HG02759 (cell line): ENCODE measurements around the gene CCDC88B.

Experiments
- ATAC-seq: cut with Tn5 transposase; IDR thresholded peaks from one replicate; pipeline ENCODE4 v1.9.1; 2021; ENCODE audit warnings: mild to moderate bottlenecking, moderate library complexity; ENCODE audit not compliant: unreplicated experiment

CCDC88B gene

DNA sequence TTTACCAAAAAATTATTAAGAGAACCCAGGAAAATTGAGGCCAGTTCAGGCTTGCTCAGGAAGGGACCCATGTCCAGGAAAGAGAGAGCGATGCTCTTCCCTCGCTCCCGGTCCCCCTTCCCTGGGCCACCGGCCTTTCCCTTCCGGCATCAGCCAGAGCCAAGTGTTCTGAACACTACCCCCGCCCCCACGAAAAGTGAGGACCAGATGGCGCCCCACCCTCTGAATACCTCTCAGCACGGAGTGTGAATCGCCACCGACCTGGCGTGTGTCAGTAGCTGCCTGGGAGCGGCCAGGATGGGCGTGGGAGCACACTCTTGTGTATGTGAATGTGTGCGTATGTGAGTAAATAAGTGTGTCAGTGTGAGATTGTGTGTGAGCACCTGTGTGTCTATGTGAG, 39.2 kb downstream of the CCDC88B start:
- no peak for ATAC-seq

GRCh38 chr11:64379817-64380709, 40.1 kb downstream of the CCDC88B start:
- ATAC-seq = no peak

DNA sequence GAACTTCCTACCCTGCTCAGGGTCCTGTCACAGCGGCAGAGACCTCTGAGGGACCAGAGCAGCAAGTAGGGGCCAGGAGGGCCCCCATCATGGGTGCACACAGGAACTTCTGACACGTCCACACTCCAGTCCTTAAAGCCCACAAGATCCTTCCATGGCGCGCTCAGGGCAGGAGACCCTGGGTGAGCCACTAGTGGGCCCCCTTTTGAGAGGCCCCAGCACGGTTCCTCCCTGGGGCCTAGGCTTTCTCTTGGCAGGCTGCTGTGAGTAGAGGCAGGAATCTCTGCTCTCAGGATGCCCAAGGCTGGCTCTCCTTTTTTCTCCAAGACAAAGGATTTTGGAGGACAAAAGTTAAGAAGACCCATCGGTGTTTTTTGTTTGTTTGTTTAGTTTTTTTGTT, 41.3 kb downstream of the CCDC88B start:
- no peak for ATAC-seq

GRCh38 chr11:64382047-64382446, 42.0 kb downstream of the CCDC88B start:
- no peak for ATAC-seq

- ATAC-seq = no peak
Measured at GRCh38 chr11:64382586-64382985, 42.6 kb downstream of the CCDC88B start.

- no peak for ATAC-seq
Measured at GRCh38 chr11:64383580-64383979, 43.6 kb downstream of the CCDC88B start.

DNA sequence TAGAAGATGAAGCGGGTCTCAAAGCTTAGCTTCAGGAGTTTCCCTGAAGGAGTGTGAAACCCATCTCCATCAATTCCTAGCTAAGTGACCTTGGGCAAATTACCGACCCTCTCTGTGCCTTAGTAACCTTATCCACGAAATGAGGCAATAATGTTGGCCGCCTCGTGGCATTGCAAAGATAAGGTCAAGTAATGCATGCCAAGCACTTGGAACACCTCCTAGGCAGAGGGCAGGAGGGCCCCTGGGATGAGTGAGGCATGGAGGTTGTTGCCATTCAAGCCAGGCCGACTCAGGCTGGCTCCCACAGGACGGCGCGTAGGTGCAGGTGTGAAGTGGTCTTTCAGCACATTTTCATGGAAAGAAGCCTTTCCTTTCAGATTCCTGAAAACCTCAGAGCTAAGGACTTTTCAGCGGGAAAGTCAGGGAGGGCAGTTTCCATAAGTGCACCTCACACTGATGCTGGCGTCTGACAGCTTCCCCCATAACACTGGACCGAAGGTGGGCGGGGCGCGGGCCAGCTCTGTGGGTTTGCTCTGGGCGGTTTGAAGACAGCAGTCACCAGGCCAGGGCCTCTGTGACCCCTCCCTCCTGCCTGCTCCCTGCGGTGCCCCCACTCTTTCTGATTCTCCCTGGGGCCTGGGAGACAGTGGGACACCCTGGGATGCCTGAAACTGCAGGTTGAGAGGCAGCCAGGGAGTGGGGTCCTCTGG, 44.2 kb downstream of the CCDC88B start:
- no peak for ATAC-seq

- no peak for ATAC-seq
Measured at GRCh38 chr11:64384981-64385944, 45.3 kb downstream of the CCDC88B start.

DNA sequence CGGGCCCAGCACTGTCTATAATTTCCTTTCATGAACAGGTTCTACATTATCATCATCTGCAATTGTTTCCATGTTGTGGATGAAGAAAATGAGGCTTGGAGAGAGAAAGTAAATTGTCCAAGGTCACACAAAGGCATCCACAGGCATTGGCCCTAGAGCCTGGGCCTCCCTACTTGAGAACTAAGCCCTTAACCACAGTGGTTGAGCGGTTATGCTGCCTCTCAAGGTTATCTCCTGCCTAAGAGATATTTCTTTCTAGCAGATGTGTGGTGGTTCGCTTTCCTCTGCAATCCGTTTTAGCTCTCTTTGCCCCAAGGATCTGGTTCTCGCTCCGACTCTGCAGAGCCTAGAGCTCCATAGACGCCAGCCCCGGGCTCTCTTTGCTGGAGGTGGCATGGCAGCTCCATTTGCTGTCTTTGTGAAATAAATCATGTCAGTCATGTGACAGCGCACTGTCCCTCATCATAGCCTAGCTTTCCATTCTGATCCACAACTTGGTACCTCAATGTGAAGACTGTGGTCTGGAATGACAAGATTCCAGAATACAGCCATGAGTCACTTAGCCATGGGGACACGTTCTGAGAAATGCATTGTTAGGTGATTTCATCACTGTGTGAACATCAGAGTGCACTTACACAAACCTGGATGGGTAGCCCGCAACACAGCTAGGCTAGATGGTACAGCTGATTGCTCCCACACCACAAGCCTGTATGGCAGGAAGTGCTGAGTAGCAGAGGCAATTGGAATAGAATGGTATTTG, 46.1 kb downstream of the CCDC88B start:
- no peak for ATAC-seq

- ATAC-seq = no peak
Measured at GRCh38 chr11:64387916-64388315, 47.9 kb downstream of the CCDC88B start.

DNA sequence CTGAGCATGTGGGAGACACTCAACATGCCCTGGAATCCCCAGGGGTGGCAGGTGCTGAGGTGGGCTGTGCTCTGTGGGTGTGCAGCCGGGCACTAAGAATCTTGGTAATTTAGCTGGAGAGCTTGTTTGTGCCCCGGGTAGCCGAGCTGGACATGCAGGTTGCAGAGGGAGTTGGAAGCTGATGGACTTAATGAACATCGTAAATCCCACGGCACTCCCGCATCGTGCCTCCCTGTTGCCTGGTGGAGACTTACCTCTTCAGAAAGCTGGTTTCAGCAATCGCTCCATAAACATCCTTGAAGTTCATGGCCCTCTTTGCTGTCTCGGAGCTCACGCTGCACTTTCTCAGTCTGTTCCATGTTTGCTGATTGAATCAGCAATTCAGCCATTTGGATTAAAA, 48.9 kb downstream of the CCDC88B start:
- ATAC-seq = no peak

DNA sequence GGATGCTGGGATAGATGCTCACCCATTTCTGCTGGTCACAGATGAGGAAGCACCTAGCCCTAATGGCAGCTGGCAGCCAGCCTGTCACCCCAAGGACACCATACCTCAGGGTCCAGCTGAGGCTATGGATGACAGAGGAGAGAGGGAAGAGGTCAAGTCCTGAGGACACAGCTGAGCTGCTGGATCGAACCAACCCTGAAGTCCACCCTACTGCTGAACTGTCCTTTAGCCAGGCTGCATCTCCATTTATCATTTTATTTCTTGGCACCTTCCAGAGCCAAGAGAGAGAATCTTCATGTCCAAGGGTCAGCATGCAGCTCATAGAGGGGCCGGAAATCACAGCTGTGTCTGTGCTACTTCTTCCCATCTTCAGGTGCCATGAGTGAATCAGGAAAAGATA, 49.8 kb downstream of the CCDC88B start:
- no peak for ATAC-seq

DNA sequence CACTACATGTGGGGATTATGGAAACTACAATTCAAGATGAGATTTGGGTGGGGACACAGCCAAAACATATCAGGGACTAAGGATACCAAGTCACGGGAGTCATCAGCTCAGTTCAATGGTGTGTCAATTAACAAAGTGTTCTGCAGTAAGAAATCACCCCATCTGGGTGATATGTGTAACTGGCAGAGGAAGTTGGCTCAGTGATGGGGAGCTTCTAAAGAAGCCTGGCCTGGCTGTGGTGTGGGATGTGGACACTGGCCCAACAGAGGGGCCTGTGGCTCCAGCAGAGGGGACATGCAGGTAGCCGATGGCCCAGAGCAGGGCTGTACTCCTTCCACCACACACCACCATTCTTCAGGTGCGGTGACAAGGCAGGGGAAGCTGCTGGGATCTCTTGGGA, 50.6 kb downstream of the CCDC88B start:
- ATAC-seq = no peak

GRCh38 chr11:64391839-64392238, 51.8 kb downstream of the CCDC88B start:
- no peak for ATAC-seq

GRCh38 chr11:64395545-64396078, 55.6 kb downstream of the CCDC88B start:
- no peak for ATAC-seq

- no peak for ATAC-seq
Measured at GRCh38 chr11:64396079-64396591, 56.1 kb downstream of the CCDC88B start.

GRCh38 chr11:64400102-64400501, 60.1 kb downstream of the CCDC88B start:
- ATAC-seq = no peak

DNA sequence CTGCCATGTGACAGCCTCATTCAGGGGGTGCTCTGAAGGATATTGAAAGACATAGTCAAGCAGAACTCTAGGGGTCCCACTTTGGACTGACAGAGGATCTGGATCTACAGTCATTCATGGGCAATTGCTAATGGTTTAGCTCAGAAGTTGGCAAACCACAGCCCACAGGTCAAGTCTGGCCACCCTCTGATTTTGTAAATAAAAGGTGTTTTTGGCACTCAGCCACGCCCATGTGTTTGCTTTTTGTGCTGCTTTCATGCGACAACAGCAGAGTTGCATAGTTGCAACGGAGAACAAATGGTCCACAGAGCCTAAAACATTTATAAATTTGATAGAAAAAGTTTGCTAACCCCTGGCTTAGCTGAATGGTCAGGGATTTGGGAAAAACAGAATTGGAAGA, 60.7 kb downstream of the CCDC88B start:
- ATAC-seq = no peak

GRCh38 chr11:64401775-64402174, 61.8 kb downstream of the CCDC88B start:
- ATAC-seq = no peak

- no peak for ATAC-seq
Measured at GRCh38 chr11:64403106-64403505, 63.1 kb downstream of the CCDC88B start.
